ENCODE data around the gene TOP1.

TOP1 gene

DNA sequence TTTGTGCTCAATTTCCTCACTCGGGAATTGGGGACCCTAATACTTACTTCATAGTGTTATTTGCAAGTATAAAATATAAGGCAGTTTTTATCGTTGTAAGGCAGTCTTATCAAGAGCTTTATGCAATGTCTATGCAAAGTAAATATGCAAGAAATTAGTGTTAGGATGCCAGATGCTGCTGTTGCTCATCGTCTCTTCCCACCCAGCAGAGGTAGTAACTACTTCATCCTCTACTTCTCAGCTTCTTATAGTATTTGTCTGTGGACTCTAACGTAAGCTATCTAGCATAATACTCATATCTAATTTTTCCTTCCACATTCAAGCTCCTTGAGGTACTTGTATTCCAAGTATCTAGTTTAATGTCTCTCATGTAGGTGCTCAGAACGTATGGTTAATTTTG is 120.3 kb downstream of the TOP1 start:
- no peak for DNase-seq

DNA sequence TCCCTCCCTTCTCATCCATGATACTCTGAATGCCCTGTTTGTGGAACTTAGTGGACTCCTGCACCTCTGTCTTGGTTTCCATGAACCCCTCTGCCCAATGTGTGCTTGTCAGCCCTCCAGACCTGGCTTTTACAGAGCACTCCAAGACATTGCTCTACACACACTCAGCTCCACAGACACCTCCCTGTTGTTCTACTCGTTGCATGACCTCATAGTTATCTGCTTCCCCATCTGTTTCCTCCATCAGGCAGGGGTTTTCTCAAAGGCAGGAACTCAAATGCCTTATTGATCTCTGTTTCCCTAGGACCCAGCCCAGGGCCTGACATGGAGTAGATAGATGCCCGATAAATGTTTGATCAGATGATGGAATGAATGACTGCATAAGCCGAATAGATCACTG is 122.0 kb downstream of the TOP1 start:
- no peak for DNase-seq

DNA sequence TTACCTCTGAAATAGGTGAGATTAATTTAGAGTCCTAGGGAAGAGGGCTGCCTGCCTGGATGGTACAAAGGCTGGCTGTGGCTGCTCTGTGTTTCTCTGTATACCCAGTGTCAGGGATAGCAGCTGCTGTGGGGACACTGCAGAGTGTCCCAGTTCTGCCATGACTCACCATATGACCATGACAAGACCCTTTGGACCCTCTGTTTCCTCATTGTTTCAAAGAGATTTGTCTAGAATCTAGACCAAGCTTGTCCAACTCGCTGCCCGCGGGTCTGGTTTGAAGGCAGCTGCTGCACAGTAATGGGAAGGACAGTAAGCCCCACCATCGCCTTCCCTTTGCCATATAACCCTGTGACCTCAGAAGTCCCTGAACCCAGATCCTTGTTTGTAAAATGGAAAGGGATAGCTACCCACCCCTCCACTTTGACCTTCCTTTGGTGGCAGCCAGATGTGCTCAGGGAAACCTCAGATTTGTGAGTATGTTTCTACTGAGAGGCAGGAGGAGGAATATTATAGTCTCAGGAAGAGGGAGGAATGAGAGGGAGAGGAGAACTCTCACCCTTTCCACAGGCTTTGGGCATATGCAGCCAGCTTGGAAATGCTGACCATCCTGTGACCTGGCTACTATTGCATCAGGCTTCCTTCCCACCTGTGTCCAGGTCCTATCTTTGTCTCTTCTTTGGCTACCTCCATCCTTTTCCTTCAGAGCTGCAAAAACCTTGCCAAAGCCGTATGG is 122.7 kb downstream of the TOP1 start:
- no peak for DNase-seq

DNA sequence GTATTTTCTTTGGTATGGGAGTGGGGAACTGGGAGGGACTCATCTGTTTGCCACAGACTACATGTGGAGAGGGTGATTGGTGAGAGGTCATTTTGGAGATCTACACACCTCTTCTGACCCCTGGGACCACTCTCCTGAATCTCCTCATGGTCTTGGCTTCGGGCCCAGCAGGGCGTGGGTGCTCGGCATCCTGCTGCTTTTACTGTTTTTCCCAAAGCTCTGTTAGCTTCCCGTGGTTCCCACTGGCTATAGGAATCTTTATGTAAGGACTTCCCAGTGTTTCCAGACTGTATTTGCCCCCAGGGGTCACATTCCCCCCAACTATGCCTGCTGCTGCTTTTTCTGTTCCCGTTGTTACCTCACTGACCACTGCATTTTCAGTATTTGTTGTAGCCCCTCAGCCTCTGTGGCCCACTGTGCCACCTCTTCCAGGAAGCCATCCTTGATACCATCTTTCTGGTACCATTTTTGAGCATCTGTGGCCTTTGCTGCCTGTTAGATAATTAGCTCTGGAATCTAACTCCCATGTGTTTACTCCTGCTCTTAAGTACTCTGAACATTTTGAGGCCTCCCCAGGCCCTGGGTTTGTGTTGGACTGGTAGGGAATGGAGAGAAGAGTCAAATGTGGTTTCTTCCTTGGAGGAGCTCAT is 123.6 kb downstream of the TOP1 start:
- no peak for DNase-seq

DNA sequence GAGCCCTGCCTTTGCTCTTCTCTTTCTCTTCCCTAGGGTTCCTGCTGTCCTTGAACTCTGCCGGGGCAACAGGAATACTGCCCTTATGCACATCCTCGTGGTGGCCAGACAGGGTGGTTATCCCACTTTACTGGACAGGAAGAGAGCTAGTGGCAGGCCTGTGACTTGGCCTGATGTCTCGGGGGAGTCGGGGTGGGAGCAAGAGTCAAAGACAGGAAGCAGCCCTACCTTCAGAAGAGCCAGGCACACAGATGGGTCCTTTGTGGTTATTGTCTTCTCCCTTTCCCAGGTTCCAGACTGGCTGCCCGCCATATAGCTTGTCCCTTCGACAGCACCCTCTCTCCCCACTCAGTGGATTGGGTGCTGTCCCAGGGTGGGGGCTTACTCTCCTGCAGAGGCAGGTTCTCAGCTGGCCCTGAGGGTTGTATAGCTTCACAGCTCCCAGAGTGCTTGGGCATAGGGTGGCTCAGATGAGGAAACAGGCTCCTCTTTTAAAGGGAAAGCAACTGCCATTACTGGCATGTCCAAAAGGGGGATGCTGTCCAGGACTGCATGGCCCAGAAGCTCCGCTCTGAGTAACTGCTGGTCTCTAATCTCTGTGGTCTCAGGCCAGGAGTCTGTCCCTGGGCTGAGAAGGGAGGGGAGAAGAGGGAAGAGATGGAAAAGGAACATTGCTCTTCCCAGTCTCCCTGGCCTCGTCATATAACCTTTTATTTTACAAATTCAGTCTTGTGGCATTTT is 126.0 kb downstream of the TOP1 start:
- DNase-seq = no peak

DNA sequence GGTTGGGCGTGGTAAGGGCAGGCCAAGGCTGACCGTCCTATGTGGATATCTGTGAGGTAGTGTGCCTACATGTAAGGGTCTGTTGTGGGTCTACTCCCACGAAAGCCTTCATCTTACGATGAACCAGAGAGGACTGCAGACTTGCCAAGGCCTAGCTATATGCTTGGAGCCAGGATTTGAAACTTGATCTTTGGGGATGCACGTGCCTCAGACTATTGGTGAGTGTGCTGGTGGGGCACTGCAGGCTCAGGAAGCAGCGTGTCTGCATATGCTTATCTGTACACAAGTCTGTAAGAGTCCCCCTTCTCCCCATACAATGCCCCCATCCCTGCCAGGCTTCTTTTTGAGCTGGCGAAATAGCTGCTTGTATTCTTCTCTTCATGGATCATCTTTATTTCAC is 126.6 kb downstream of the TOP1 start:
- DNase-seq = no peak

DNA sequence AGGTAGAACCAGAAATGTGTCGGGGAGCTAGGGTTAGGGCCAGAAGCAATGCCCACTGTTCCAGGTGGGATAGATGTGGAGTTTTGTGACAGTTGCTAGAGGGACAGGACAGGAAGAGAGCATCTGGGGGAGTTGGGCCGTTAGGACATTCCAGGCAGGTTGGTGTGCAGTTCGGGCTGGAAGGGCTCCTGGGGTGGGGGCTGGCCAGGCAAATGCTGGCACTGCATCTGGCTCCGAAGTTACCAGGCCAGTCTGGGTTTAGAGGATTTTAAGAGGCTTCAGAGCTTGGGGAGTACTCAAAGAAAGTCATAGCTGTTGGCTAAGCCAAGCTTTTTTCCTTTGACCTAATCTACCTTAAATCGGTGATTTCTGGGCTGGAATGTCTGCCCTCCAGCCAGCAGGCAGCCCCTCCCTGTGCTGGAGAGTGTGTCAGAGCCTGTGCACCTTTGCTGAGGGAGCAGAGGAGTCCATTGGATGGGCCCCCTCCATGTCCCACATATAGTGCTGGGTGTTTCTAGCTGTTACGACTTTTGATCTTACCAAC is 129.5 kb downstream of the TOP1 start:
- no peak for DNase-seq

DNA sequence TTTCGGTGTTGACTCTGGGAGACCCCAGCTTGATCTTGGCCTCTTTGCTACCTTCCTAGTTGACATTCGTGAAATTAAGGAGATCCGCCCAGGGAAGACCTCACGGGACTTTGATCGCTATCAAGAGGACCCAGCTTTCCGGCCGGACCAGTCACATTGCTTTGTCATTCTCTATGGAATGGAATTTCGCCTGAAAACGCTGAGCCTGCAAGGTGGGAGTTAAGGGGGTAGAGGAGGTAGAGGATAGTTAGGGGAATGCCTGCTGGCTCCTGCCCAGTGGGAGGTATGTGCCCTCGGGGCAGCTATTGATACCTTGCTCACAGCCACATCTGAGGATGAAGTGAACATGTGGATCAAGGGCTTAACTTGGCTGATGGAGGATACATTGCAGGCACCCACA is 130.9 kb downstream of the TOP1 start:
- DNase-seq = no peak

DNA sequence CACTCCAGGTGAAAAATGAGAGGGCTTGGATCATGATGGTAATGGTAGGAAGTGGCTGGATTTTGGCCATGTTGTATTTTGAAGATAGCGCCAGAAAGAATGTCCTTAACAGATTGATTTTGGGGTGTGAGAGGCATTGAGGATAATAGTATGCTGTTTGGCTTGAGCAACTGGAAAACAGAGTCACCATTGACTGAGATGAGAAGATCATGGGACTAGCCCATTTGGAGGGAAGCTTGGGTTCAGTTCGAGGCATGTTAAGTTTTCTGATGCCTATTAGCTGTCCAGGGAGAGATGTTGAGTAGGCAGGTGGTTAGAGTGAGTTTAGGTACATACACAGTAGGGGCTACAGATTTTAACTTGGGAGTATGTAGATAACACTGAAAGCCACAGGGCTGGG is 132.1 kb downstream of the TOP1 start:
- no peak for DNase-seq

DNA sequence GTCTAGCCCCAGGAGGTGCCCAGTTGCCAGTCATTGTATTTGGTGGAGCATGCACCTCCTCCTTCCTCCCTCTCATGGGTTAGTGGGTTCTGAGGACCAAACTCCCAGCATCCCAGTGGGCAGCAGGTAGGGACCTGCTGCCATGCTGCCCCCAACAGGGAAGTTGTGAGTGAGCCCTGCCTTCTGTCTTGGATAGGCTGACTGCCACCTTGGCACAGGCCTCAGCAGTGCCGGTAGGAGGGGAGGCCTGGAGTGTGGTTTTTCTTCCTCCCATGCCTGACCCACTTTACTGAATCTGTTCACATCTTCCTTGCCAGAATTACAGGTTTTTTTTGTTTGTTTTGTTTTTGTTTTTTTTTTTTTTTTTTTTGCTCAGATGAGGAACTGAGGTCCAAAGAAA is 133.3 kb downstream of the TOP1 start:
- no peak for DNase-seq

DNA sequence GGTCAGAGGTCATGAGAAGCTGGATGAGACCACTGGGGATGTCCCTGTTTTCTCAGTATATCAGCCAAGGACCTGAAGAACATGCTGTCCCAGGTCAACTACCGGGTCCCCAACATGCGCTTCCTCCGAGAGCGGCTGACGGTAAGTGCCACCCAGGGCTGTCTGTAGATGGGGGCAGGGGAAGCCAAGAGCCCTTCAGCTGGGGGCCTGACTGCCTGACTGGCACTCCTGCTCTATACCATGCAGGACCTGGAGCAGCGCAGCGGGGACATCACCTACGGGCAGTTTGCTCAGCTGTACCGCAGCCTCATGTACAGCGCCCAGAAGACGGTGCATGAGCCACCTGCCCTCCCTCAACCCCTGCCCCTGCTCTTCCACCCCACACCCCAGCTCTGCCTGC is 133.8 kb downstream of the TOP1 start:
- DNase-seq = no peak

DNA sequence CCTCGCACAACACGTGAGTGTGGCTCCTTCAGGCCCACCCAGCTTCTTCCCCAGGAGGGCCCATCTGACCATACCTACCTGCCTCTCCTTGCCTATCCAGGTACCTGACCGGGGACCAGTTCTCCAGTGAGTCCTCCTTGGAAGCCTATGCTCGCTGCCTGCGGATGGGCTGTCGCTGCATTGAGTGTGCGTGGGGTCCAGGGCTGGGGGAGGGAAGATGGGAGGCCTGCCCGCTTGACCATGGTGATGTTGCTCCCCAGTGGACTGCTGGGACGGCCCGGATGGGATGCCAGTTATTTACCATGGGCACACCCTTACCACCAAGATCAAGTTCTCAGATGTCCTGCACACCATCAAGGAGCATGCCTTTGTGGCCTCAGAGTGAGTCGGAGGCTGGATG is 135.2 kb downstream of the TOP1 start:
- no peak for DNase-seq

DNA sequence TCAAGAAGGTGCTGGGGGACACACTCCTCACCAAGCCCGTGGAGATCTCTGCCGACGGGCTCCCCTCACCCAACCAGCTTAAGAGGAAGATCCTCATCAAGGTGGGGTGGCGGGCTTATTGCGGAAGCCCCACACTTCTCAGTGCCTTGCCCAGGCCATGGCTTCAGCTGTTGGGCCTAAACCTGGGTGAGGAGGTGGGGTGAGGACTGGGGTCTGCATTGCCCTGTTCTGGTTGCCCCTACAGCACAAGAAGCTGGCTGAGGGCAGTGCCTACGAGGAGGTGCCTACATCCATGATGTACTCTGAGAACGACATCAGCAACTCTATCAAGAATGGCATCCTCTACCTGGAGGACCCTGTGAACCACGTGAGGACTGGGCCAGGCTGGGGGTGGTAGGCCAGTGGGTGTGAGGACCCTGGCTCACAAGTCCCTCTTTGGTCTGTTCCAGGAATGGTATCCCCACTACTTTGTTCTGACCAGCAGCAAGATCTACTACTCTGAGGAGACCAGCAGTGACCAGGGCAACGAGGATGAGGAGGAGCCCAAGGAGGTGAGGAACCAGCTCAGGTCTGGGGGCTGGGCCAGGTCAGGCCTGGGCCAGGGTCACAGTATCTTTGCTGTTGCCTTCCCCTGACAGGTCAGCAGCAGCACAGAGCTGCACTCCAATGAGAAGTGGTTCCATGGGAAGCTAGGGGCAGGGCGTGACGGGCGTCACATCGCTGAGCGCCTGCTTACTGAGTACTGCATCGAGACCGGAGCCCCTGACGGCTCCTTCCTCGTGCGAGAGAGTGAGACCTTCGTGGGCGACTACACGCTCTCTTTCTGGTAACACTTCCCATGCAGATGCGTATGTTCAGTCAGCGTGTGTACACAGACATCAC is 136.6 kb downstream of the TOP1 start:
- no peak for DNase-seq

DNA sequence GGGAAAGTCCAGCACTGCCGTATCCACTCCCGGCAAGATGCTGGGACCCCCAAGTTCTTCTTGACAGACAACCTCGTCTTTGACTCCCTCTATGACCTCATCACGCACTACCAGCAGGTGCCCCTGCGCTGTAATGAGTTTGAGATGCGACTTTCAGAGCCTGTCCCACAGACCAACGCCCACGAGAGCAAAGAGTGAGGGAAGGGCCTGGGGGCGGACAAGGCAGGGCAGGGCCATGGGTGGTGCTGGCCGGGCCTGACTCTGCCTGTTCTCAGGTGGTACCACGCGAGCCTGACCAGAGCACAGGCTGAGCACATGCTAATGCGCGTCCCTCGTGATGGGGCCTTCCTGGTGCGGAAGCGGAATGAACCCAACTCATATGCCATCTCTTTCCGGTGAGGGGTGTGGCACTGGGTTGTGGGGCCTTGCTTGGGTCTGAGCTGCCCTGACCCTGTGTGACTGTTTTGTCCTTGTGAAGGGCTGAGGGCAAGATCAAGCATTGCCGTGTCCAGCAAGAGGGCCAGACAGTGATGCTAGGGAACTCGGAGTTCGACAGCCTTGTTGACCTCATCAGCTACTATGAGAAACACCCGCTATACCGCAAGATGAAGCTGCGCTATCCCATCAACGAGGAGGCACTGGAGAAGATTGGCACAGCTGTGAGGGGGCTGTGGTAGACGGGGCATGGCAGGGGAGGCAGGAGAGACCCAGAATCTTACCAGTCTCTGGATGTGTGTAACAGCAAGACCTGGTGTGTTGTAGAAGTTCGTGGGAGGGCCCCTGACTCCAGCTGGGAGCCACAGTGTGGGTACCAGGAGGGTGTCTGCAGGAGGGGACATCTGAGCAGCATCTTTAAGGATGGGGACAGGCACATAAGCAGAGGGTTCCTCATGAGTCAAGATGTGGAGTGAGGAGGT is 137.8 kb downstream of the TOP1 start:
- no peak for DNase-seq

DNA sequence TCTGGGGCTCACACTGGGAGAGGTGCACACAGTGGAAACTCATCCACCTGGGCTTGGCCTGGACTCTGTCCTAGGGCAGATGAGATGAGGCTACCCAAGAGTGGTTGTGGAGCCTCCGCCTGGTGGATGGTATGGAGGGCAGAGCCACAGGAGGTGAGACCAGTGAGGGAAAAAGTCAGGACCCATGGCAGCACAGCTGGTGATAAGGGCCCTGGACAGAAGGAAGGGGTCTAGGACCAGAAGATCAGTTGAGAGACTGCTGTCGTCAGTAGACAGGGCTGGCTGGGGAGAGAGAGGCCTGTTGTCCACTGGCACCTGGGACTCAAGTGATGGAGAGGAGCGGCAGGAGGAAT is 138.5 kb downstream of the TOP1 start:
- DNase-seq = no peak

DNA sequence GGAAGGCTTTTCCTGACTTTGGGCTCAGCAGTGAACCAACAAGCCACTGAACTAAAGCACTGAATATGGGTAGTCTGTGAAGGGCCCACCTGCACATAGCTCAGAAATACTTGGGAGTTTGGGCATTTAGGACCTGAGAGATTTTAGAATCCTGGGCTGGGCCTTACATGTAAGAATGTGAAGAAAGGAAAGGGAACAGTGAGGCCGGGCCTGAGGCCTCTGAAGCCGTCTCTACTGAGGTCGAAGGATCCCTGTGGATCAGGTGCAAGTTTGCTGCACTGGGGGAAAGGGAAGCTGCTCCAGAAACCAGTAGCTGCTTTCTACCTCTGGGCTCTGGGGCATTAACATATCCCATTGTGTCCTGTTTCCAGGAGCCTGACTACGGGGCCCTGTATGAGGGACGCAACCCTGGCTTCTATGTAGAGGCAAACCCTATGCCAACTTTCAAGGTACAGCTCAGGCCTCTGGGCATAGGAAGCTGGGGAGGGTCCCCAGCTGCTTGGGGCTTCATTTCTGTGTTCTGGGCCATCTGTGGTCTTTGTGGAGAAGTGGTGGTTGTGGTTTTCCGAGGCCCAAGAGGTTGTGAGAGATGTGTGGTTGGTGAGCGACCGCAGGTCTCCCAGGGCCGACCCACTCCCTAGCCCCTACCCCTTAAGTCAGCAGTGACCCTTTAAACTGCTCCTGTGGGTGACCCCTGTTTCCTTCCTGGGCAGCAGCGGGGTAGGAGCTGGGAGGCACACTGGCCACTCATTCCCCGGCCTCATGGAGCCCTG is 139.0 kb downstream of the TOP1 start:
- no peak for DNase-seq

DNA sequence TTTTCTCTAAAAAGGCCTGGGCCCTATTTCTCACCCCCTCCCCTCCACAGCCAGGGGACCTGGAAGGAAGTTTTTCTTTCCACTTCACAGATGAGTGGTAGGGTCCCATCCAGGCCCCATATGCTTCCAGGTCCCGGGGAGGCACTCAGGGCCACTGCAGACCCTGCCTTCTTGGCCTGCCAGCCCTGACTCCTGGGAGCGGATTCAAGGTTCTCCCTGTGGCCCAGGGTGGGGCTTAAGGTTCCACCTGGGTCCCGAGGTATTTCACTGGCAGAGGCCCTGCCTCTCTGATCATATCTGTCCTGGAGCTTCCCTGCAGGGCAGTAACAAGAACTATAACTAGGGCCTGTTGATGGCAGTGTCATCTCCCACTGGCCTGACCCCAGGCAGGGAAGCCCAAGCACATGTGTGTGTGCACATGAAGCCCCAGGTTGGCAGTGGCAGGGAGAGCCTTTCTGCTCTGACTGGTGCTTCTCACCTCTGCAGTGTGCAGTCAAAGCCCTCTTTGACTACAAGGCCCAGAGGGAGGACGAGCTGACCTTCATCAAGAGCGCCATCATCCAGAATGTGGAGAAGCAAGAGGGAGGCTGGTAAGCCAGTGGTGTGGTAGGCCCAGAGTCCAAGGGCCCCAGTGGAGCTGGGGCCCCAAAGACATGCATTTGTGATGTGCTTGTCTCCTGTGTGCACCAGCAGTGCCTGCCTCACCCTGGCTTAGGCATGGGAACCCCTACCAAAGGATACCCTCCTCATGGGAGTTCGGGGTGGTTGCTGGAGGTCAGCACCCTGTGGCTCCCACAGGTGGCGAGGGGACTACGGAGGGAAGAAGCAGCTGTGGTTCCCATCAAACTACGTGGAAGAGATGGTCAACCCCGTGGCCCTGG is 139.9 kb downstream of the TOP1 start:
- DNase-seq = no peak

DNA sequence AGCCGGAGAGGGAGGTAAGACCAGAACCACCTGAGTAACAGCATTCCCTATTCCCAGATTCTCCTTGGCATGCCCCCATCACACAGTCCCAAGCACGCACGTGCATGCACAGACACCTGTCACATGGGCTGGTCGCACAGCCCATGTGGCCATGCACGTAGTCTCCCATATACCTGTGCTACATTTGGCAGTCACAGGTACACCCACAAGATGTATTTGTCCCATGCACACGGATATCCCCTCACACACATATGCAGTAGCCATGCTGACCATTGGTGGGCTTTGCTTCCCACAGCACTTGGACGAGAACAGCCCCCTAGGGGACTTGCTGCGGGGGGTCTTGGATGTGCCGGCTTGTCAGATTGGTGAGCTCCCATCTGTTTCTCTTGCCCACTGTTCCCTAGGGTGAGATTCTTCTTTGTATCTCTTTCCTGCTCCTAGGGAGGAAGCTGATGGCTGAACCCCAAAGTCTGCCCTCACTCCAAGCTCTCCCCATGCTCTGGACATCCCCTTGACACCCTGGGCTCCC is 140.6 kb downstream of the TOP1 start:
- DNase-seq = no peak

DNA sequence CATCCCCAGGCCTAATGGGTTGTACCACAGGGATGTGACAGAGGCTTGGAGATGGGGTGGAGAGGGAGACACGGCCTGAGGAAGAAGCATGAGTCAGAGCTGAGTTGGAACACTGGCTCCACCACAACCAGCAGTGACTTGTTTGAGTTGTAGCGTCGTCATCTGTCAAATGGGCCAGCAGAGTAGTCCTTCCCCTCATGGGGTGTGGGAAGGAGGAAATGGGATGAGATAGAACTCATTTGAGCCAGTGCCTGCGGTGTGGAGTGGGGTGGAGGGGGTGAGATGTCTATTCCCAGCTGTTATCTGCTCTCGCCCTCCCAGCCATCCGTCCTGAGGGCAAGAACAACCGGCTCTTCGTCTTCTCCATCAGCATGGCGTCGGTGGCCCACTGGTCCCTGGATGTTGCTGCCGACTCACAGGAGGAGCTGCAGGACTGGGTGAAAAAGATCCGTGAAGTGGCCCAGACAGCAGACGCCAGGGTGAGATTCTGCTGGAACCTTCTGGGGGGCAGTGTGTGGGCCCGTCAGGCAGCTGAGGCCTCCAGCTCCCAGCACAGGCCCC is 141.2 kb downstream of the TOP1 start:
- no peak for DNase-seq
